DND-41 (cell line): Measurements from ENCODE around the gene ATP12A.

ENCODE experiments used
- ATAC-seq: fragments of 200-7000 bp; cut with Tn5 transposase; 3 replicates; pipeline ENCODE4 v1.9.1; 2021; ENCODE audit warnings: low read depth; ENCODE audit not compliant: insufficient read depth
- DNase-seq: peaks from one replicate; pipeline ENCODE4 v3.0.0-alpha.2; 2020
- H2AFZ ChIP-seq: 2 replicates; pipeline ENCODE4 v1.6.0; 2012; ENCODE audit warnings: low read depth, low read length
- H3K27ac ChIP-seq: 2 replicates; pipeline ENCODE4 v1.5.1; 2012; ENCODE audit warnings: low read length, inconsistent platforms
- H3K27me3 ChIP-seq: fragments of 200-600 bp; sonication (generic); 2 replicates; pipeline ENCODE4 v1.6.0; 2012; ENCODE audit warnings: low read length, mild to moderate bottlenecking, inconsistent platforms; ENCODE audit not compliant: insufficient read depth, poor library complexity
- H3K36me3 ChIP-seq: 2 replicates; pipeline ENCODE4 v1.5.1; 2012; ENCODE audit warnings: low read length, inconsistent platforms; ENCODE audit not compliant: insufficient read depth
- H3K4me1 ChIP-seq: 2 replicates; pipeline ENCODE4 v1.5.1; 2012; ENCODE audit warnings: mild to moderate bottlenecking, low read length; ENCODE audit not compliant: insufficient read depth
- H3K4me2 ChIP-seq: 2 replicates; pipeline ENCODE4 v1.6.0; 2012; ENCODE audit warnings: mild to moderate bottlenecking, moderate library complexity, low read length, inconsistent platforms; ENCODE audit not compliant: insufficient read depth
- H3K4me3 ChIP-seq, 2 experiments: fragments of 200-600 bp in 1 of 2; shearing (Covaris generic) in 1 of 2; 2 replicates each; pipeline ENCODE4 v1.5.1; 2012 to 2016; ENCODE audit warnings: inconsistent platforms in 2 of 2, low read length in 2 of 2, mild to moderate bottlenecking in 2 of 2, low read depth in 1 of 2, moderate library complexity in 1 of 2
- H3K79me2 ChIP-seq: 2 replicates; pipeline ENCODE4 v1.6.0; 2012; ENCODE audit warnings: low read length, inconsistent platforms; ENCODE audit not compliant: insufficient read depth
- H3K9ac ChIP-seq: 2 replicates; pipeline ENCODE4 v1.6.0; 2012; ENCODE audit warnings: low read depth, mild to moderate bottlenecking, inconsistent platforms, low read length, moderate library complexity
- H3K9me3 ChIP-seq: 2 replicates; pipeline ENCODE4 v1.5.1; 2012; ENCODE audit warnings: low read length, moderate library complexity, mild to moderate bottlenecking, inconsistent platforms; ENCODE audit not compliant: insufficient read depth, severe bottlenecking
- H4K20me1 ChIP-seq: 2 replicates; pipeline ENCODE4 v1.6.0; 2012; ENCODE audit warnings: low read length; ENCODE audit not compliant: insufficient read depth
- EZH2 ChIP-seq: IDR thresholded peaks from 3 replicates; pipeline ENCODE4 v1.6.1; 2012; ENCODE audit warnings: borderline replicate concordance, low read depth, mild to moderate bottlenecking, moderate library complexity, low read length, inconsistent platforms; ENCODE audit not compliant: severe bottlenecking
- TF ChIP-seq, protein P1 (sequence below): IDR thresholded peaks from 2 replicates; pipeline ENCODE4 v1.5.1; 2012; ENCODE audit warnings: borderline replicate concordance, low read length, moderate library complexity, mild to moderate bottlenecking; ENCODE audit not compliant: poor library complexity, severe bottlenecking; ENCODE audit errors: extremely low read depth

ATP12A gene

DNA sequence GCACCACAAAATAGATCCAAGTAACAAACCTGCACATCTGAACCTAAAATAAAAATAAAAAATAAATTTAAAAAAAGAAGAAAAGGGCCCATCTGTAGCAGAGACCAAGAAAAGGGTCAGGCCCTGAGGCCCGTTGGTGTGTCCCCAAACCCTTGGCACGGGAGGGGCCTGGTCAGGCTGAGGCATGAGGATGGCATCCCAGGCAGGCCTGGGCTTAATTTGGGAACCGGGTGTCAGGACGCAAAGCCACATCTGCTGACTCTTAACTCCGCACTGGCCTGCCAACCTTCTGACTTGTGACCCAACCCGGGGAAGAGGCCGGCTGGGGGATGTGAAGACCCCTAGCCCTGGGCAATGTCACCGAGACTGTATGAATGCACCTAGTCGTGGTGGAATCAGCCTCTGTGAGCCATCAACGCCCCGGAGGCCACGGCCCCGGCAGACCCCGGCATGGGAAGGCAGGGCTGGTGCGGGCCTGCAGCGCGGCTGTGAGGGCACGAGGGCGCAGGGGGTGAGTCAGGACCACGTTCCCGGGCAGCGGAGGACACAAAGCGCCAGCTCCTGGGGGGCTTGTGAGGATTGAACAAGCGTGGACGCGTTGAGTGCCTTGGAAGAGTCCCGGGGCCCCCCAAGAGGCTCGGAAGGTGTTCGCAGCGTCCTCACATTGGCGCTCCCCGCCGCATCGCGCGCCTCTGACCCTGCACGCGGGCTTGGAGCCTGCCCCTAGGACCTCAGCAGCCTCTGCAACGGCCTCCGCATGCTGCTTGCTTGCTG, 38.2 kb downstream of the ATP12A start:
- no peak overlapping the region for H2AFZ ChIP-seq
- peaks cover 3% of the 10 kb centered on the region for H3K27me3 ChIP-seq
- no peak overlapping the region for H3K4me3 ChIP-seq
- DNase-seq (no peak), ATAC-seq (no peak)
- no peaks in the 10 kb centered on the region for H4K20me1 ChIP-seq
- H3K27ac ChIP-seq: no peak overlapping the region
- no peak for TF ChIP-seq EZH2
- TF ChIP-seq, protein P1, sequence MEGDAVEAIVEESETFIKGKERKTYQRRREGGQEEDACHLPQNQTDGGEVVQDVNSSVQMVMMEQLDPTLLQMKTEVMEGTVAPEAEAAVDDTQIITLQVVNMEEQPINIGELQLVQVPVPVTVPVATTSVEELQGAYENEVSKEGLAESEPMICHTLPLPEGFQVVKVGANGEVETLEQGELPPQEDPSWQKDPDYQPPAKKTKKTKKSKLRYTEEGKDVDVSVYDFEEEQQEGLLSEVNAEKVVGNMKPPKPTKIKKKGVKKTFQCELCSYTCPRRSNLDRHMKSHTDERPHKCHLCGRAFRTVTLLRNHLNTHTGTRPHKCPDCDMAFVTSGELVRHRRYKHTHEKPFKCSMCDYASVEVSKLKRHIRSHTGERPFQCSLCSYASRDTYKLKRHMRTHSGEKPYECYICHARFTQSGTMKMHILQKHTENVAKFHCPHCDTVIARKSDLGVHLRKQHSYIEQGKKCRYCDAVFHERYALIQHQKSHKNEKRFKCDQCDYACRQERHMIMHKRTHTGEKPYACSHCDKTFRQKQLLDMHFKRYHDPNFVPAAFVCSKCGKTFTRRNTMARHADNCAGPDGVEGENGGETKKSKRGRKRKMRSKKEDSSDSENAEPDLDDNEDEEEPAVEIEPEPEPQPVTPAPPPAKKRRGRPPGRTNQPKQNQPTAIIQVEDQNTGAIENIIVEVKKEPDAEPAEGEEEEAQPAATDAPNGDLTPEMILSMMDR: no peak
- no peaks in the 10 kb centered on the region for H3K9me3 ChIP-seq
- H3K79me2 ChIP-seq: no peaks in the 10 kb centered on the region
- H3K9ac ChIP-seq: no peak overlapping the region
- H3K36me3 ChIP-seq: no peaks in the 10 kb centered on the region
- no peaks in the 10 kb centered on the region for H3K4me1 ChIP-seq
- no peak overlapping the region for H3K4me2 ChIP-seq

- Histone ChIP-seq H3K4me1 (no peaks in the 10 kb centered on the region), H3K79me2 (no peaks in the 10 kb centered on the region), H3K9me3 (no peaks in the 10 kb centered on the region), H3K9ac (no peak overlapping the region), H4K20me1 (no peaks in the 10 kb centered on the region), H3K4me3 (no peak overlapping the region), H3K4me2 (no peak overlapping the region), H3K27ac (no peak overlapping the region), H2AFZ (no peak overlapping the region), H3K36me3 (no peaks in the 10 kb centered on the region), H3K27me3 (peaks cover 8% of the 10 kb centered on the region)
- ATAC-seq (no peak), DNase-seq (no peak)
- TF ChIP-seq, protein P1: no peak
- TF ChIP-seq EZH2: no peak
Measured at GRCh38 chr13:24719139-24719538, 38.9 kb downstream of the ATP12A start.

GRCh38 chr13:24723206-24723605, 43.0 kb downstream of the ATP12A start:
- no peak for ATAC-seq
- peaks cover 11% of the 10 kb centered on the region for H3K27me3 ChIP-seq

More at GRCh38 chr13:24723206-24723605, 43.0 kb downstream of the ATP12A start:
- no peak overlapping the region for H2AFZ ChIP-seq
- no peaks in the 10 kb centered on the region for H3K79me2 ChIP-seq
- H4K20me1 ChIP-seq: no peaks in the 10 kb centered on the region; the same call in 1 of the 2 replicates
- no peak for DNase-seq
- no peak for TF ChIP-seq EZH2
- TF ChIP-seq, protein P1: no peak
- H3K9me3 ChIP-seq: no peaks in the 10 kb centered on the region
- no peaks in the 10 kb centered on the region for H3K4me1 ChIP-seq
- no peaks in the 10 kb centered on the region for H3K36me3 ChIP-seq
- no peak overlapping the region for H3K9ac ChIP-seq
- no peak overlapping the region for H3K4me3 ChIP-seq
- no peak overlapping the region for H3K27ac ChIP-seq
- H3K4me2 ChIP-seq: no peak overlapping the region
